Fibroblast of skin of abdomen (primary cell): ENCODE results near the gene ZP1. TPM values are rescaled to one million over a fixed set of nuclear protein-coding genes. Genes with fewer than 3 reads are reported as not detected.
"Not testable (repeated sequence)": the region's sequence is repeated elsewhere in the genome, so short reads cannot be mapped to it uniquely, and the experiment has no call there.

ENCODE experiments used
- DNase-seq: peaks from one replicate; pipeline ENCODE4 v3.0.0-alpha.2; 2013
- polyA plus RNA-seq, 2 experiments: library from polyadenylated mRNA; unstranded; fragments of 120-200 nt; gene quantifications; one replicate each; pipeline ENCODE4 v1.2.1, GENCODE V29; 2013; ENCODE audit not compliant: insufficient read length in 2 of 2

The ZP1 gene
- polyA plus RNA-seq (2013, experiment 1 of 2; ENCODE audit: insufficient read length): 0.54 TPM
- polyA plus RNA-seq (2013, experiment 2 of 2; ENCODE audit: insufficient read length): 0.56 TPM

- no peak for DNase-seq
Observed at GRCh38 chr11:60866911-60867870, at the start of gene ZP1. Gene ZP1 (plus strand): TSS chr11:60867542. CDS start chr11:60867562, 20 bp downstream.

GRCh38 chr11:60818057-60818456 is 49.3 kb upstream of the ZP1 start:
- DNase-seq: no peak

GRCh38 chr11:60821827-60822599 is 45.3 kb upstream of the ZP1 start:
- no peak for DNase-seq

- not testable (repeated sequence) for DNase-seq
Observed at GRCh38 chr11:60823745-60824306, 43.5 kb upstream of the ZP1 start.

- DNase-seq: no peak
Observed at GRCh38 chr11:60825118-60825517, 42.2 kb upstream of the ZP1 start.

- no peak for DNase-seq
Observed at GRCh38 chr11:60825790-60826189, 41.6 kb upstream of the ZP1 start.

- DNase-seq: no peak
Observed at GRCh38 chr11:60830478-60831142, 36.7 kb upstream of the ZP1 start.

GRCh38 chr11:60831143-60831500 is 36.2 kb upstream of the ZP1 start:
- DNase-seq: peak; percentile 59

GRCh38 chr11:60831501-60832079 is 35.8 kb upstream of the ZP1 start:
- no peak for DNase-seq

- DNase-seq: no peak
Observed at GRCh38 chr11:60834742-60835533, 32.4 kb upstream of the ZP1 start.

GRCh38 chr11:60835534-60835846 is 31.9 kb upstream of the ZP1 start:
- DNase-seq: no peak

- no peak for DNase-seq
Observed at GRCh38 chr11:60836866-60837515, 30.4 kb upstream of the ZP1 start.

- no peak for DNase-seq
Observed at GRCh38 chr11:60838132-60838531, 29.2 kb upstream of the ZP1 start.

GRCh38 chr11:60840470-60841430 is 26.6 kb upstream of the ZP1 start:
- DNase-seq: peak; percentile 96

GRCh38 chr11:60841797-60842667 is 25.3 kb upstream of the ZP1 start, which contains the start of gene CCDC86:
Gene CCDC86 (plus strand): TSS chr11:60842113. CDS start chr11:60842125, 12 bp downstream.
- peak; percentile 96 for DNase-seq

- DNase-seq: no peak
Observed at GRCh38 chr11:60842668-60843600, 24.4 kb upstream of the ZP1 start.
